T-helper 2 cell treated with Interferon-gamma antibody and Interleukin-4, amounts not matched to agents 5 μg/mL and 100 μg/mL, for 36 hours (primary cell): ENCODE results near the gene SPTBN1.
"Not testable (repeated sequence)": the region's sequence is repeated elsewhere in the genome, so short reads cannot be mapped to it uniquely, and the experiment has no call there.

Source experiments
- DNase-seq: peaks from one replicate; pipeline ENCODE4 v3.0.0; 2021; ENCODE audit warnings: low spot score
- H3K27ac Mint-ChIP-seq: one replicate; pipeline ENCODE4 v1.8.0; 2021; ENCODE audit warnings: mild to moderate bottlenecking, mixed read lengths
- H3K27me3 Mint-ChIP-seq: one replicate; pipeline ENCODE4 v1.8.0; 2021; ENCODE audit warnings: low read depth, mixed read lengths
- H3K36me3 Mint-ChIP-seq: one replicate; pipeline ENCODE4 v1.8.0; 2021; ENCODE audit warnings: low read depth, mixed read lengths
- H3K4me1 Mint-ChIP-seq: one replicate; pipeline ENCODE4 v1.8.0; 2021; ENCODE audit warnings: low read depth, mixed read lengths
- H3K4me3 Mint-ChIP-seq: one replicate; pipeline ENCODE4 v1.8.0; 2022; ENCODE audit warnings: mild to moderate bottlenecking, moderate library complexity, mixed read lengths
- H3K9me3 Mint-ChIP-seq: one replicate; pipeline ENCODE4 v1.8.0; 2021; ENCODE audit warnings: mixed read lengths

The SPTBN1 gene

GRCh38 chr2:54525321-54525720 is 69.2 kb downstream of the SPTBN1 start:
- no peak for DNase-seq
- no peaks in the 10 kb centered on the region for H3K36me3 Mint-ChIP-seq
- peaks cover 40% of the 10 kb centered on the region for H3K4me1 Mint-ChIP-seq
- no peak overlapping the region for H3K4me3 Mint-ChIP-seq
- H3K27ac Mint-ChIP-seq, result no peak overlapping the region
- H3K27me3 Mint-ChIP-seq, result peaks cover 13% of the 10 kb centered on the region
- no peaks in the 10 kb centered on the region for H3K9me3 Mint-ChIP-seq

GRCh38 chr2:54526226-54526879 is 70.2 kb downstream of the SPTBN1 start:
- no peak for DNase-seq
- peaks cover 48% of the 10 kb centered on the region for H3K4me1 Mint-ChIP-seq
- no peaks in the 10 kb centered on the region for H3K36me3 Mint-ChIP-seq
- H3K27me3 Mint-ChIP-seq, result peaks cover 5% of the 10 kb centered on the region
- H3K9me3 Mint-ChIP-seq, result no peaks in the 10 kb centered on the region
- H3K27ac Mint-ChIP-seq, result no peak overlapping the region
- H3K4me3 Mint-ChIP-seq, result no peak overlapping the region

- H3K36me3 Mint-ChIP-seq, result no peaks in the 10 kb centered on the region
- H3K4me1 Mint-ChIP-seq, result peaks cover 40% of the 10 kb centered on the region
- no peak overlapping the region for H3K27ac Mint-ChIP-seq
- H3K9me3 Mint-ChIP-seq, result no peaks in the 10 kb centered on the region
- H3K4me3 Mint-ChIP-seq, result no peak overlapping the region
- H3K27me3 Mint-ChIP-seq, result no peaks in the 10 kb centered on the region
- DNase-seq, result no peak
Observed at GRCh38 chr2:54528311-54528955, 72.3 kb downstream of the SPTBN1 start.

GRCh38 chr2:54529518-54529917 is 73.4 kb downstream of the SPTBN1 start:
- H3K9me3 Mint-ChIP-seq, H3K36me3 Mint-ChIP-seq, H3K4me3 Mint-ChIP-seq, DNase-seq, H3K27me3 Mint-ChIP-seq: not testable (repeated sequence)
- peaks cover 32% of the 10 kb centered on the region for H3K4me1 Mint-ChIP-seq
- peak overlapping the region; percentile 43 for H3K27ac Mint-ChIP-seq

GRCh38 chr2:54529935-54530334 is 73.8 kb downstream of the SPTBN1 start:
- Mint-ChIP-seq H3K4me3 (no peak overlapping the region), H3K9me3 (no peaks in the 10 kb centered on the region), H3K36me3 (no peaks in the 10 kb centered on the region), H3K27me3 (peaks cover 8% of the 10 kb centered on the region), H3K4me1 (peaks cover 28% of the 10 kb centered on the region), H3K27ac (peak overlapping the region; percentile 24)
- DNase-seq, result no peak

GRCh38 chr2:54531558-54531957 is 75.4 kb downstream of the SPTBN1 start:
- Mint-ChIP-seq H3K27ac (no peak overlapping the region), H3K4me3 (no peak overlapping the region), H3K27me3 (peaks cover 12% of the 10 kb centered on the region), H3K36me3 (no peaks in the 10 kb centered on the region), H3K9me3 (no peaks in the 10 kb centered on the region), H3K4me1 (peaks cover 24% of the 10 kb centered on the region)
- DNase-seq, result no peak

GRCh38 chr2:54534221-54534620 is 78.1 kb downstream of the SPTBN1 start:
- H3K27me3 Mint-ChIP-seq, result peaks cover 21% of the 10 kb centered on the region
- DNase-seq, result no peak
- no peak overlapping the region for H3K4me3 Mint-ChIP-seq
- H3K9me3 Mint-ChIP-seq, result no peaks in the 10 kb centered on the region
- H3K36me3 Mint-ChIP-seq, result no peaks in the 10 kb centered on the region
- H3K27ac Mint-ChIP-seq, result no peak overlapping the region
- peaks cover 18% of the 10 kb centered on the region for H3K4me1 Mint-ChIP-seq

- Mint-ChIP-seq H3K4me1 (peaks cover 14% of the 10 kb centered on the region), H3K9me3 (no peaks in the 10 kb centered on the region), H3K27ac (no peak overlapping the region), H3K4me3 (no peak overlapping the region), H3K36me3 (no peaks in the 10 kb centered on the region), H3K27me3 (peaks cover 21% of the 10 kb centered on the region)
- no peak for DNase-seq
Observed at GRCh38 chr2:54534625-54535024, 78.5 kb downstream of the SPTBN1 start.

GRCh38 chr2:54535599-54536195 is 79.6 kb downstream of the SPTBN1 start:
- Mint-ChIP-seq H3K27me3 (peaks cover 21% of the 10 kb centered on the region), H3K9me3 (no peaks in the 10 kb centered on the region), H3K4me1 (peaks cover 7% of the 10 kb centered on the region), H3K27ac (no peak overlapping the region), H3K36me3 (no peaks in the 10 kb centered on the region), H3K4me3 (no peak overlapping the region)
- no peak for DNase-seq

GRCh38 chr2:54536720-54537119 is 80.6 kb downstream of the SPTBN1 start:
- Mint-ChIP-seq H3K27ac (no peak overlapping the region), H3K4me1 (no peaks in the 10 kb centered on the region), H3K9me3 (no peaks in the 10 kb centered on the region), H3K4me3 (no peak overlapping the region), H3K36me3 (no peaks in the 10 kb centered on the region), H3K27me3 (peaks cover 25% of the 10 kb centered on the region)
- no peak for DNase-seq

- Mint-ChIP-seq H3K27me3 (peaks cover 25% of the 10 kb centered on the region), H3K4me3 (no peak overlapping the region), H3K27ac (no peak overlapping the region), H3K4me1 (peaks cover 6% of the 10 kb centered on the region), H3K36me3 (no peaks in the 10 kb centered on the region), H3K9me3 (no peaks in the 10 kb centered on the region)
- DNase-seq, result no peak
Observed at GRCh38 chr2:54538537-54538936, 82.4 kb downstream of the SPTBN1 start.

GRCh38 chr2:54539683-54540082 is 83.6 kb downstream of the SPTBN1 start:
- Mint-ChIP-seq H3K27ac (no peak overlapping the region), H3K4me1 (peaks cover 6% of the 10 kb centered on the region), H3K9me3 (no peaks in the 10 kb centered on the region), H3K36me3 (no peaks in the 10 kb centered on the region), H3K27me3 (peaks cover 20% of the 10 kb centered on the region), H3K4me3 (no peak overlapping the region)
- no peak for DNase-seq

GRCh38 chr2:54540194-54540593 is 84.1 kb downstream of the SPTBN1 start:
- peaks cover 16% of the 10 kb centered on the region for H3K27me3 Mint-ChIP-seq

GRCh38 chr2:54541995-54542394 is 85.9 kb downstream of the SPTBN1 start:
- Mint-ChIP-seq H3K4me1 (peaks cover 16% of the 10 kb centered on the region), H3K27ac (no peak overlapping the region), H3K27me3 (peaks cover 14% of the 10 kb centered on the region), H3K9me3 (no peaks in the 10 kb centered on the region), H3K36me3 (no peaks in the 10 kb centered on the region), H3K4me3 (no peak overlapping the region)
- no peak for DNase-seq

More at GRCh38 chr2:54540194-54540593, 84.1 kb downstream of the SPTBN1 start:
- Mint-ChIP-seq H3K4me1 (peaks cover 6% of the 10 kb centered on the region), H3K36me3 (no peaks in the 10 kb centered on the region), H3K27ac (no peak overlapping the region), H3K9me3 (no peaks in the 10 kb centered on the region), H3K4me3 (no peak overlapping the region)
- DNase-seq, result no peak
